IPS-20b (cell line): ENCODE measurements around the gene RBM4B.
"Not testable (repeated sequence)": the region's sequence is repeated elsewhere in the genome, so short reads cannot be mapped to it uniquely, and the experiment has no call there.

ENCODE experiments used
- H3K27ac ChIP-seq: one replicate; pipeline ENCODE4 v1.5.1; 2013; ENCODE audit warnings: low read length
- H3K27me3 ChIP-seq: 2 replicates; pipeline ENCODE4 v1.6.1; 2013; ENCODE audit warnings: mild to moderate bottlenecking, low read length, inconsistent platforms; ENCODE audit not compliant: insufficient read depth
- H3K36me3 ChIP-seq: 2 replicates; pipeline ENCODE4 v1.6.1; 2013; ENCODE audit warnings: low read depth, mild to moderate bottlenecking, inconsistent platforms, low read length, moderate library complexity; ENCODE audit not compliant: insufficient read depth
- H3K4me1 ChIP-seq: 2 replicates; pipeline ENCODE4 v1.6.1; 2013; ENCODE audit warnings: mild to moderate bottlenecking, control low read depth, inconsistent platforms, low read length, moderate library complexity; ENCODE audit not compliant: insufficient read depth
- H3K4me3 ChIP-seq: 2 replicates; pipeline ENCODE4 v1.5.1; 2013; ENCODE audit warnings: mild to moderate bottlenecking, low read length, inconsistent platforms
- H3K9ac ChIP-seq: 2 replicates; pipeline ENCODE4 v1.6.1; 2013; ENCODE audit warnings: low read depth, mild to moderate bottlenecking, inconsistent platforms, low read length, moderate library complexity
- H3K9me3 ChIP-seq: 2 replicates; pipeline ENCODE4 v1.6.1; 2013; ENCODE audit warnings: mild to moderate bottlenecking, low read depth, low read length, inconsistent platforms; ENCODE audit not compliant: insufficient read depth

RBM4B gene

GRCh38 chr11:66677599-66678375 lies at the start of gene RBM4B:
TSS of gene RBM4B (minus strand) at chr11:66677887. CDS start at chr11:66677079, 808 bp downstream.
- no peaks in the 10 kb centered on the region for H3K27me3 ChIP-seq
- H3K36me3 ChIP-seq = peaks cover 28% of the 10 kb centered on the region
- peak within 1 kb of the TSS; percentile 81 for H3K9ac ChIP-seq
- H3K27ac ChIP-seq = peak within 1 kb of the TSS; percentile 86
- peak within 1 kb of the TSS; percentile 80 for H3K4me3 ChIP-seq
- H3K4me1 ChIP-seq = peaks cover 10% of the 10 kb centered on the region; the same call in 1 of the 2 replicates
- H3K9me3 ChIP-seq = no peaks in the 10 kb centered on the region

GRCh38 chr11:66725647-66726046 lies 48.0 kb upstream of the RBM4B start:
- peak overlapping the region; percentile 79; the same call in 1 of the 2 replicates for H3K4me3 ChIP-seq
- peaks cover 44% of the 10 kb centered on the region for H3K27me3 ChIP-seq
- 0 out of 2 replicates have a peak, but pooled peaks cover 12% of the 10 kb centered on the region for H3K36me3 ChIP-seq

GRCh38 chr11:66725114-66725513 lies 47.4 kb upstream of the RBM4B start:
- no peaks in the 10 kb centered on the region for H3K9me3 ChIP-seq
- peaks cover 39% of the 10 kb centered on the region for H3K27me3 ChIP-seq
- H3K4me1 ChIP-seq = peaks cover 21% of the 10 kb centered on the region
- H3K4me3 ChIP-seq = no peak overlapping the region; the same call in 1 of the 2 replicates
- H3K9ac ChIP-seq = 0 out of 2 replicates have a peak overlapping the region, but pooled peaks have one; percentile 0
- no peak overlapping the region for H3K27ac ChIP-seq
- peaks cover 13% of the 10 kb centered on the region; the same call in 1 of the 2 replicates for H3K36me3 ChIP-seq

More at GRCh38 chr11:66725647-66726046, 48.0 kb upstream of the RBM4B start:
- H3K4me1 ChIP-seq = peaks cover 21% of the 10 kb centered on the region
- H3K9me3 ChIP-seq = no peaks in the 10 kb centered on the region
- no peak overlapping the region for H3K27ac ChIP-seq
- peak overlapping the region; percentile 0 for H3K9ac ChIP-seq

- not testable (repeated sequence) for H3K9me3 ChIP-seq, H3K27ac ChIP-seq, H3K4me3 ChIP-seq, H3K9ac ChIP-seq
- Histone ChIP-seq H3K36me3 (peaks cover 23% of the 10 kb centered on the region), H3K27me3 (peaks cover 29% of the 10 kb centered on the region), H3K4me1 (peaks cover 21% of the 10 kb centered on the region)
These were observed 46.5 kb upstream of the RBM4B start for GRCh38 chr11:66724167-66724566.

- Histone ChIP-seq H3K27me3 (peaks cover 24% of the 10 kb centered on the region), H3K4me3 (no peak overlapping the region), H3K4me1 (peaks cover 21% of the 10 kb centered on the region), H3K9me3 (no peaks in the 10 kb centered on the region), H3K27ac (no peak overlapping the region), H3K9ac (no peak overlapping the region), H3K36me3 (peaks cover 27% of the 10 kb centered on the region)
These were observed 46.0 kb upstream of the RBM4B start for GRCh38 chr11:66723693-66724092.

- Histone ChIP-seq H3K4me3 (no peak overlapping the region), H3K27ac (no peak overlapping the region), H3K9me3 (no peaks in the 10 kb centered on the region), H3K27me3 (peaks cover 21% of the 10 kb centered on the region), H3K9ac (no peak overlapping the region), H3K36me3 (peaks cover 27% of the 10 kb centered on the region), H3K4me1 (peaks cover 21% of the 10 kb centered on the region)
These were observed 45.3 kb upstream of the RBM4B start for GRCh38 chr11:66722745-66723651.

- Histone ChIP-seq H3K9ac (no peak overlapping the region), H3K4me3 (no peak overlapping the region), H3K27ac (no peak overlapping the region), H3K4me1 (peaks cover 21% of the 10 kb centered on the region), H3K9me3 (no peaks in the 10 kb centered on the region), H3K36me3 (peaks cover 27% of the 10 kb centered on the region), H3K27me3 (peaks cover 15% of the 10 kb centered on the region)
These were observed 44.3 kb upstream of the RBM4B start for GRCh38 chr11:66721939-66722338.

- Histone ChIP-seq H3K36me3 (peaks cover 27% of the 10 kb centered on the region), H3K4me3 (no peak overlapping the region), H3K9me3 (no peaks in the 10 kb centered on the region), H3K27ac (no peak overlapping the region), H3K9ac (no peak overlapping the region), H3K4me1 (peaks cover 12% of the 10 kb centered on the region), H3K27me3 (peaks cover 6% of the 10 kb centered on the region; the same call in 1 of the 2 replicates)
These were observed 43.3 kb upstream of the RBM4B start for GRCh38 chr11:66720899-66721470.

- H3K4me1 ChIP-seq = peaks cover 6% of the 10 kb centered on the region
- 0 out of 2 replicates have a peak, but pooled peaks cover under 1% of the 10 kb centered on the region for H3K27me3 ChIP-seq
- no peak overlapping the region for H3K4me3 ChIP-seq
- no peak overlapping the region for H3K27ac ChIP-seq
- peaks cover 33% of the 10 kb centered on the region for H3K36me3 ChIP-seq
- no peaks in the 10 kb centered on the region for H3K9me3 ChIP-seq
- H3K9ac ChIP-seq = no peak overlapping the region; the same call in 1 of the 2 replicates
These were observed 42.7 kb upstream of the RBM4B start for GRCh38 chr11:66720223-66720898.

- H3K4me1 ChIP-seq = peaks cover 3% of the 10 kb centered on the region; the same call in 1 of the 2 replicates
- peaks cover 39% of the 10 kb centered on the region for H3K36me3 ChIP-seq
- no peaks in the 10 kb centered on the region for H3K27me3 ChIP-seq
- peak overlapping the region; percentile 3; the same call in 1 of the 2 replicates for H3K9ac ChIP-seq
- H3K4me3 ChIP-seq = no peak overlapping the region
- H3K9me3 ChIP-seq = no peaks in the 10 kb centered on the region
- H3K27ac ChIP-seq = no peak overlapping the region
These were observed 41.6 kb upstream of the RBM4B start for GRCh38 chr11:66719111-66719872.
